Measurements from ENCODE around the gene GBX2. TPM values are rescaled to one million over a fixed set of nuclear protein-coding genes. Genes with fewer than 3 reads are reported as not detected.

Gene GBX2
- total RNA-seq, 1 experiment from 2014 or later: 5.9 TPM

GRCh38 chr2:236170590-236171165, 2.5 kb upstream of the GBX2 start:
- DNase-seq (ENCODE audit: low read depth, low spot score): no peak
- TF ChIP-seq SRF (IDR thresholded peaks at IDR 0.05; ENCODE audit: low read depth) (no peak), CTCF (IDR thresholded peaks at IDR 0.05 in 2 of 3, conservative IDR thresholded peaks at IDR 0.05 in 1 of 3; ENCODE audit: borderline replicate concordance in 1 of 3, insufficient read depth in 1 of 3, low read depth in 2 of 3, low read length in 2 of 3) (no peak), POLR2AphosphoS5 (IDR thresholded peaks at IDR 0.05; ENCODE audit: low read depth, low read length) (no peak), JUND (IDR thresholded peaks at IDR 0.05) (no peak), ZFX (IDR thresholded peaks at IDR 0.05) (no peak), RAD21 (IDR thresholded peaks at IDR 0.05; ENCODE audit: low read depth) (no peak), YY1 (IDR thresholded peaks at IDR 0.05; ENCODE audit: extremely low read depth, insufficient replicate concordance, low read depth, low read length) (no peak), CEBPB (IDR thresholded peaks at IDR 0.05; ENCODE audit: low read depth) (no peak), CBX3 (IDR thresholded peaks at IDR 0.05; ENCODE audit: low read depth) (no peak), EZH2phosphoT487 (IDR thresholded peaks at IDR 0.05; ENCODE audit: borderline replicate concordance) (no peak), MAX (IDR thresholded peaks at IDR 0.05) (no peak), ATF3 (IDR thresholded peaks at IDR 0.05) (no peak), FOSL1 (IDR thresholded peaks at IDR 0.05; ENCODE audit: low read depth) (no peak), ZNF274 (IDR thresholded peaks at IDR 0.05; ENCODE audit: low read depth, low read length) (no peak), ELF1 (IDR thresholded peaks at IDR 0.05; ENCODE audit: borderline replicate concordance, low read depth) (no peak), EGR1 (IDR thresholded peaks at IDR 0.05; ENCODE audit: low read depth) (no peak)
- no TSS peak for BruUV-seq (replicated peaks)
- ChIA-PET RAD21 (ENCODE audit: low non-redundant PET in 1 of 2, low total read pairs in 2 of 2, uncharacterized antibody in 2 of 2, unreplicated experiment in 2 of 2) (no interaction called here), POLR2A (no interaction called here), CTCF (interaction anchor here (1.0 kb wide), 1 partner anchor 10 kb away, joined by 3 read pairs; no protein-coding TSS in a partner anchor)
- peaks cover 49% of the 10 kb centered on the region for H3K79me2 ChIP-seq (ENCODE audit: insufficient read depth, low read length)
- H3K4me3 ChIP-seq (replicated peaks in 1 of 2; ENCODE audit: low read depth in 1 of 2, low read length in 2 of 2): no peak overlapping the region
- H4K20me1 ChIP-seq (ENCODE audit: insufficient read depth): no peaks in the 10 kb centered on the region; the same call in 1 of the 2 replicates
- intact Hi-C loops (cut with micrococcal nuclease): no loop called here
- peaks cover 10 to 39% of the 10 kb centered on the region in 2 experiments for H3K4me1 ChIP-seq (ENCODE audit: control insufficient read depth in 1 of 2, insufficient read depth in 2 of 2, low read length in 2 of 2)
- ATAC-seq: no peak
- H3K27me3 ChIP-seq (ENCODE audit: insufficient read depth, low read length): no peaks in the 10 kb centered on the region
- no peaks in the 10 kb centered on the region for H3K9me3 ChIP-seq (ENCODE audit: control insufficient read depth in 1 of 2, insufficient read depth in 1 of 2, low read depth in 1 of 2, low read length in 2 of 2)
- no peak overlapping the region for H2AFZ ChIP-seq (ENCODE audit: low read depth, low read length, poor library complexity, severe bottlenecking)
- peaks cover 0 to 21% of the 10 kb centered on the region in 2 experiments; a peak in 1 of 4 replicates for H3K36me3 ChIP-seq (ENCODE audit: control insufficient read depth in 1 of 2, insufficient read depth in 2 of 2, low read length in 2 of 2)
- no peaks in the 10 kb centered on the region for H3K9me2 ChIP-seq (ENCODE audit: insufficient read depth)
- H3K4me2 ChIP-seq (ENCODE audit: low read length): no peak overlapping the region
- no peak overlapping the region for H3K27ac ChIP-seq (ENCODE audit: low read depth, low read length)
- no peak overlapping the region for H3K9ac ChIP-seq (ENCODE audit: low read length)
